ENCODE measurements around the gene DGKG. TPM values are rescaled to one million over a fixed set of nuclear protein-coding genes. Genes with fewer than 3 reads are reported as not detected.

DGKG gene
- total and polyA plus RNA-seq, 10 of the 15 experiments (the other 5 are each of a cell fraction or from before 2014, with no cell fraction given), result 0.39 to 6.2 (median 4.7) TPM

DNA sequence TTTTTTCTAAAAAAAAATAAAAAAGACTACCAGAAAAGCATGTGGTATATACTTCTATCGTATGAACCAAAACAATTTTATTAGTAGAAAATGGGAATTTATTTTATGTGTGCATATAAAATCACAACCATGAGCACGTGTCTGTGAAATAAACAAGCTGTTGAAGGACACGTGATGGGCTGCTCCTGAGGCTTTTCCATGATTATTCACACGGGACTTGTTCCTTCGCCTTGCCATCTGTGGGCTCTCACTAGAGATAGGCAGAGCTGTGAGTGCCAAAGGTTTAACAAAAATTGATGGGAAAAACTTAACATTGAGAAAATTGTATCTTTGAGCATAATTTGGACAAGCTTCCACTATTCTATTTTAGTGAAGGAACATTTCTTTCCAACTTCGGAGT lies 240.8 kb downstream of the DGKG start:
- Histone ChIP-seq H2AFZ (ENCODE audit: control insufficient read depth, low read depth, low read length) (no peak overlapping the region), H3K36me3 (ENCODE audit: control insufficient read depth in 2 of 2, insufficient read depth in 2 of 2, low read length in 1 of 2) (no peaks in the 10 kb centered on the region), H3K9ac (ENCODE audit: control insufficient read depth, insufficient read depth, low read length) (no peak overlapping the region), H3K4me3 (no peak overlapping the region), H3K4me1 (ENCODE audit: control insufficient read depth, insufficient read depth, low read length) (no peaks in the 10 kb centered on the region), H3K79me2 (ENCODE audit: control insufficient read depth, insufficient read depth, low read length) (no peaks in the 10 kb centered on the region), H3K27ac (ENCODE audit: control insufficient read depth, insufficient read depth) (no peak overlapping the region), H3K9me3 (replicated peaks; ENCODE audit: control insufficient read depth, insufficient read depth, low read length) (no peaks in the 10 kb centered on the region), H4K20me1 (ENCODE audit: control insufficient read depth, insufficient read depth) (no peaks in the 10 kb centered on the region), H3K27me3 (replicated peaks in 1 of 2; ENCODE audit: control insufficient read depth in 2 of 2, insufficient read depth in 2 of 2, low read length in 1 of 2) (peaks cover 0 to 2% of the 10 kb centered on the region in 2 experiments; a peak in 1 of 4 replicates), H3K4me2 (ENCODE audit: control insufficient read depth, insufficient read depth) (no peak overlapping the region)
- ChIA-PET POLR2A (no interaction called here), SMC1A (ENCODE audit: uncharacterized antibody, unreplicated experiment) (interaction anchor here (1.0 to 1.6 kb wide), 3 partner anchors 9 to 64 kb away, joined by 3 to 5 read pairs (median 3); no protein-coding TSS in a partner anchor), CTCF (interaction anchor here (1.8 kb wide), 1 partner anchor 178 kb away, joined by 4 read pairs; no protein-coding TSS in a partner anchor), RAD21 (ENCODE audit: unreplicated experiment) (interaction anchor here (0.6 kb wide), 1 partner anchor 113 kb away, joined by 4 read pairs; no protein-coding TSS in a partner anchor)
- in situ Hi-C loops (cut with MboI), result no loop called here
- TF ChIP-seq BACH1 (IDR thresholded peaks at IDR 0.05; ENCODE audit: borderline replicate concordance), result no peak
- no peak for TF ChIP-seq MYB (IDR thresholded peaks at IDR 0.05; ENCODE audit: borderline replicate concordance, low read depth, low read length)
- TF ChIP-seq CBFB (IDR thresholded peaks at IDR 0.05; ENCODE audit: low read depth), result no peak
- no peak for TF ChIP-seq USF2 (IDR thresholded peaks at IDR 0.05; ENCODE audit: borderline replicate concordance, low read depth, low read length)
- no peak for TF ChIP-seq YY1 (IDR thresholded peaks at IDR 0.05; ENCODE audit: low read depth, low read length)
- TF ChIP-seq SP1 (IDR thresholded peaks at IDR 0.05; ENCODE audit: low read depth, low read length), result no peak
- TF ChIP-seq, protein P1, sequence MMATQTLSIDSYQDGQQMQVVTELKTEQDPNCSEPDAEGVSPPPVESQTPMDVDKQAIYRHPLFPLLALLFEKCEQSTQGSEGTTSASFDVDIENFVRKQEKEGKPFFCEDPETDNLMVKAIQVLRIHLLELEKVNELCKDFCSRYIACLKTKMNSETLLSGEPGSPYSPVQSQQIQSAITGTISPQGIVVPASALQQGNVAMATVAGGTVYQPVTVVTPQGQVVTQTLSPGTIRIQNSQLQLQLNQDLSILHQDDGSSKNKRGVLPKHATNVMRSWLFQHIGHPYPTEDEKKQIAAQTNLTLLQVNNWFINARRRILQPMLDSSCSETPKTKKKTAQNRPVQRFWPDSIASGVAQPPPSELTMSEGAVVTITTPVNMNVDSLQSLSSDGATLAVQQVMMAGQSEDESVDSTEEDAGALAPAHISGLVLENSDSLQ (IDR thresholded peaks at IDR 0.05), result no peak
- no peak for TF ChIP-seq SMAD5 (IDR thresholded peaks at IDR 0.05; ENCODE audit: low read depth)
- TF ChIP-seq GATAD2B (conservative IDR thresholded peaks at IDR 0.05; ENCODE audit: low read depth), result no peak
- no peak for TF ChIP-seq FOXM1 (IDR thresholded peaks at IDR 0.05; ENCODE audit: low read depth, low read length)
- TF ChIP-seq MLLT1 (IDR thresholded peaks at IDR 0.05), result no peak
- no peak for TF ChIP-seq ZZZ3 (IDR thresholded peaks at IDR 0.05; ENCODE audit: control insufficient read depth, insufficient read length, low read depth)
- no peak for TF ChIP-seq BCL11A (IDR thresholded peaks at IDR 0.05; ENCODE audit: low read depth, low read length)
- no peak for TF ChIP-seq KAT2A (conservative IDR thresholded peaks at IDR 0.05; ENCODE audit: control insufficient read depth, low read depth, low read length)
- no peak for DNase-seq (ENCODE audit: low read depth, low spot score)
- intact Hi-C loops (cut with micrococcal nuclease; ENCODE audit: unreplicated experiment), result no loop called here
- BruUV-seq (replicated peaks), result no TSS peak
- FAIRE-seq, result no peak
- no peak for ATAC-seq
- WGBS (ENCODE audit: insufficient coverage, insufficient replicate concordance, low lambda C conversion rate, missing lambda C conversion rate), result 38% methylated on average over 6 of the region's 6 CpGs
